HG03175 (cell line): ENCODE results near the gene TAS1R2.
"Not testable (repeated sequence)": the region's sequence is repeated elsewhere in the genome, so short reads cannot be mapped to it uniquely, and the experiment has no call there.

Experiments
- ATAC-seq: cut with Tn5 transposase; IDR thresholded peaks from one replicate; pipeline ENCODE4 v1.9.1; 2021; ENCODE audit warnings: mild to moderate bottlenecking, moderate library complexity; ENCODE audit not compliant: unreplicated experiment

The TAS1R2 gene

DNA sequence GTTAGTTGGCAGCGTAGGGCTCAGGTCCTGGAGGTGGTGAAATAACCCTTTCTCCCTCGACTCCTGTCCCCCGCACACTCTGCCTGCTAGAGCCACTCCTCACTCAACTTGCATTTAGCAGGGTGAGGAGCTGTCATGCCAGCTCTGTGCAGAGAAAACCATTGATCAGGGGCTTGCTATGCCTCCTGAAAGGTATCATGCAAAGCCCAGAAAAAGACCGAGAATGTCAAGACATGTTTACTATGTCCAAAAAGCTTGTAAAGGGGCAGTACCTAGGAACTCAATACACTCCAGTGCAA lies 24.9 kb upstream of the TAS1R2 start:
- ATAC-seq, result no peak

DNA sequence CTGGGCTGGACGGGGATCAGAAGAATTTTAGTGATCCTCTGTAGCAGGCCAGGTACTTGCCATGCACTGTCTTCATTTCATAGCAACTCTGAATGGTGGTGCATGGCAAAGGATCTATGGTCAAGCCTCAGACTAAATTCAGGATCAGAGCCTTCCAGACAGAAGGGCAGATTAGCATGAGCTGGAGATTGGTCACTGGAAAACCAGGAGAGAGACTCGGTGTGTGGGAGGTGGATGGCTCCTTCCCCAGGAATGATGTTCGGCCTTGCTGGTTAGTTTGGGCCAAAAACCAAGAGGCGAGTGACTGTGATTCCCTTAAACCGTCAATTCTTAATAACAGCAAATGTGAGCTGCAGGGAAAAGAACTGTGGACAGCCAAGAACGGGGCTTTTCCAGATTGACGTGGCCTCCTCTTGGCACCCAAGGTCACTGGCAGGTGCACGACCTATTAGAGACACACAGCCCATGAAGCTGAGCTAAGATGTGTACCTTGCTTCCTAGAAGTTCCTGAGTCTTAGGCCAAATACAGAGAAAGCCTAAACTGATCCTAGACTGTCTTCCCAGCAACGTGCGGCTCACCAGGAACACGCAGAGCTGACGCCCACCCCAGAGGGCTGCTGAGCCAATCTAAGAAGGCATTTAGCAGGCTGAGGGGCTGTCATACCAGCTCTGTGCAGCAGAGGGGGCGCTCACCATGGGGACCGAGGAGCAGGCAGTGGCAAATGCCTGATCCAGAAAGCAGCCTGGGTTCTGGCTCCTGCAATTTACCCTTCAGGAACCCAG lies 24.4 kb upstream of the TAS1R2 start:
- ATAC-seq, result no peak

DNA sequence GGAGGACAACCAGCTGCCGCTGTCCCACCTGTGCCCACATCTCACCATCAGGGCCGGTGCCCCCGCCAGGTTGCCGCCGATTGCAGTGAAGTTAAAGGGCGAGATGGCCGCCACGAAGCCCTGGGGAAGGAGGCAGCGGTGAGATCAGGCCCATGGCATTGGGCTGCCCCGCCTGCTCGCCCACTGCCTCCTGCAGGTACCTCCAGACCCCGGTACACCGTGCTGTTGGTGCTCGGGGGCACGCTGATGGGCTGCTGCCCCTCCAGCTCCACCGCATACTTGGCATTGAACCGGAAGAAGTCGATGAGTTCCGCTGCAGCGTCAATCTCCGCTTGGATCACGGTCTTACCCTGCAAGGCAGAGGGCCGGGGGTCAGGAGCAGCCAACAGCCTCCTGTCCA lies 23.6 kb upstream of the TAS1R2 start:
- no peak for ATAC-seq

DNA sequence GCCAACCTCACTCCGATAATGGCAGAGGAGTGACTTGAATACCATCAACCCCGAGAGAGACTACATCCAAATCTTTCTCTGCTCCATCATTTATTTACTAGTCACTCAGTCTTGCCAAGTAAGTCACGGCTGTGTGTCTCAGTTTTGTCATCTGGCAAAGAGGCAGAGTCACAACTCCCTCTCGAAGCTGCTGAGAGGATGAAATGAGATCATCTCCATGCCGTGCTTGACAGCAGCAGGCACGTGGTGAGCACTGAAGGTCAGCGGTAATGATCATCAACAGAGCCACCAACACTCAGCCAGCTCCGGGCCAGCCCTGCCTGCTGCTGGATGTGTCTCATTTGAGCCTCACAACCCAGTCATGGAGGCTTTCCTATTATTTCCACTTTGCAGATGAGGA lies 23.0 kb upstream of the TAS1R2 start:
- ATAC-seq, result no peak

DNA sequence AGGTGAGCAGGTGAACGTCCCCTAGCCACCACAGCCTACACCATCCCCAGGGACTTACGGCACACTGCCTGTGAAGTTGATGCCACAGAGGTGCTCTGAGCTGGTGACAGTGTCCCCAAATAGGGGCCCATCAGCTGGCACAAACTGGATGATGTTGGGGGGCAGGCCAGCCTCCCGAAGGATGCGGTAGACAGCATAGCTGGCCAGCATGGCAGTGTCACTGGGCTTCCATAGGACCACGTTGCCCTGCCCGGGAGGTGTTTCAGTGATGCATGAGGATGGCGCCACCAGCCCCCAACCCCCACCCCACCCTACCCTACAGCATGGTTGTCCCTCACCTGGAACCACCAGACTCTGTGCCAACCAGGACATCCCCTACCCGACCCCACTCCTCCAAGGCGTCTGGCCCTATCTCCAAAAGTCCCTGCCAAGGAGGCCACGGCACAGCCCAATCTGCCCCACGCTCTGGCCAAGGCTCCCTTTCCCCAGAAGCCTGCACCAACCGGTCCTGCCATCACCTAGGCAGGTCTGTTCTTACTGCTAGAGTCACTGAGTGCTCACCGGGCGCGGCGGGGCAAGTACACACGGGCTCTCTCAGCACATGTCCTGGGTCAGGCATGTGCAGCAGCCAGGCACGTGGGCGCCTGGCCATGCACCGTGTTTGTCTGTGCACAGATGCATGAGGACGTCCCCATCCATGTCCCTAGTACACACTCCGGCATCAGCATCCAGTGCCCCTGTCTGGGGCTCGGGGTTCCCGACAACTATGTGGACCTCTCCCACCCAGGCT lies 22.4 kb upstream of the TAS1R2 start:
- ATAC-seq, result no peak

DNA sequence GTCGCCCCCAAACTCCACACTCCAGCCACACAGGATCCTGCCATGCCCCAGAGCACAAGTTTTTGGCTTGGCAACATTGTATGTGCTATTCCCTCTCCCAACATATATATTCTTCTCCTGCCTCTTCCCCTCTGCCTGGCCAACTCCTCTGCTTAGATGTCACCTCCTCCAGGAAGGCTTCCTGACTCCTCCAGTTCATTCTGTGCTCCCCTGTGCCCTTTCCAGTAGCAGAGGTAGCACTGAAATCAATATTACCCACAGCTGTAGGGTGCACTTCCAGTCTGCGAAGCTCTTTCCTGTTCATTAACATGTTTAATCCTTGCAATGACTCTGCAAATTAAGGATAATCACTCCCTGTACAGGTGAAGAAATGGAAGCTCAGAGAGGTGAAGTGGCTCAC lies 21.7 kb upstream of the TAS1R2 start:
- ATAC-seq, result no peak

DNA sequence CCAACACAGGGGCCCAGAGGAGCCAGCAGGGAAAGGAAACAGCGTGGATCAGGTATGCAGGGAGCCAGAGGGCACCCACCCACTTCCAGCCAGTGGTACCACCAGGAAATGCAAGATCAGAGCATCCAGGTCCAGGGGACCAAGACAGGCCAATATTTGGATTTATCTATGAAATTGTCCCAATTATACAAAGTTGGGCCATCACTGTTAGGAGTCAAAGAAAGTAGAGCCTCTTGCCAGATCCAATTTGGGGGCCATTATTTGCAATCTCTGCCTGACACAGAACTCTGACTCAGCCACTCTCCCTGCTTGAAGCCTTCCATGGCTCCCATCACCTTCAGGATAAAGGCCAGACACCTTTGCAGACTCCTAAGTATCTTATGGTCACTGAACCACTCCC lies 21.1 kb upstream of the TAS1R2 start:
- no peak for ATAC-seq

DNA sequence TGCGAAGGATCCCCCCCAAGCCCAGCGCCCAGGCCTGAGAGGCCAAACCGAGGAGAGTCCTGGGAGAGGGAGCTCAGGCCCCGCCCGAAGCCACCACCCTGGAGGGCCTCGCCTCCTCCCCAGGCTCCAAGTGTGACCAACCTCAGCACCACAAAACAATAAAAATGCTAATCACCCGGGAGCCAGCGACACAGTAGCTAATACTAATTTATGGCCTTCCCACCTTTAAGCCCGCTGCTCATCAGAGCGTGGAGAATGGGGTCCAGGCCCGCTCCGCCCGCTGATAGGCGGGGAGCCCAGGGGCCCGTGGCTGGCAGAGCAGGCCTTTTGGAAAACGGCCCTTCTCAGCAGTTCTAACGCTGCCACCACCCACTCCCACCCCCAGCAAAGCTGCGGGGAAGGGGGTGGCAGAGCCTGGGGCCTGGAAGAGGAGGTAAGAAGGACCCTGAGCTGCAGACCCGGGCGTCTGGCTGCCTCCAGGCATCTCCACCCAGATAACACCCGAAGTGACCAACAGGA lies 20.4 kb upstream of the TAS1R2 start:
- ATAC-seq, result no peak

DNA sequence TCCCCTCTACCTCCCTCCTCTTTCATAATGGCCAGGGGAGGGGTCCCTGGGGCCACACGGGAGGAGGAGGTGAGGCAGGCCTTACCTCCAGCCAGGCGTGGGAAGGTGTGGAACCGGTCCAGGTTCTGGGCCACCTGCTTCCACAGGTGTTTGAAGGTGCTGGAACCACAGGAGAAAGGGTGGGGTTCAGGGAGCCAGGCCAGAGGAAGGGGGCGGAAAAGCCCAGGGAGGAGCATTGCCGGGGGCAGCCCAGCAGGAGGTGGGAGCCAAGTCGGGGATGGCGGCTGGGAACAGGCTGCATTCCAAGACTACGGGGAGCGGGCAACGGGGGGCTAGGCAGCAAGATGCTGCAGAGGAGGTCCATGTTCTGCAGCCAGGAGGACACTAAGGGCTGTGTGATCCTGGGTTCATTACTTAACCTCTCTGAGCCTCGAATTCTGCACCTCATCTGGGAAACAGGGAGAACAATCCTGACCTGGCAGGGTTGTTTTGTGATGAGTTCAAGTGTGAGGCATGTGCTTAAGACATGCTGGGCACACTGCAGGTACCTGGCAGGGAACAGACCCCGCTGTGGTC lies 19.8 kb upstream of the TAS1R2 start:
- ATAC-seq, result no peak

DNA sequence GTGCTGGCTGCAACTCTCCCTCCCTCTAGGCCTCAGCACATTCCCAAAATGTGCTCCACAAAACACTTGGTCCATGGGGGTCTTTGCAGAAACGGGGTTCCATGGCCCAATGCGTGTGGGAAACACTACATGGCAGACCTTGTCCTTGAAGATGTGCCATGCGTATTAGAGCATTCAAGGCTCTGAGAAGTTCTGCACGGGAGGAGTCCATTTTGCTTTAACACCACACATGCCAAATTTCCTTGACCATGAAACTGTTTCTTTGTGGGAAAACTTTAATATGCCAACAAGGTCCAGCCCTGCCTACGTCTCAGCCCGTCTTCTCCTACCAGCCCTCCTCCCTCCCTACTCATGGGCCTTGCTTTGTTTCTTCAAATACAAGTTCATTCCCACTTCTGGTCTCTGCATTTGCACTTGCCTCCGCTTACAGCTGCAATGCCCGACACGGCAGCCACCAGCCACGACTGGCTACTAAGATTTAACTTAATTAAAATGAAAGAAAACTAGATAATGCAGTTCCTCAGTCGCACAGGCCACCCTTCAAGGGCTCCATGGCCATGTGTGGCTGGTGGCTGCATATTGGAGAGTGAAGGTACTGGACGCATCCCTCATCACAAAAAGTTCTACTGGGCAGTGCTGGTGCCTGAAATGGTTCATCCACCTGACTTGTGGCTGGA lies 19.2 kb upstream of the TAS1R2 start:
- no peak for ATAC-seq

DNA sequence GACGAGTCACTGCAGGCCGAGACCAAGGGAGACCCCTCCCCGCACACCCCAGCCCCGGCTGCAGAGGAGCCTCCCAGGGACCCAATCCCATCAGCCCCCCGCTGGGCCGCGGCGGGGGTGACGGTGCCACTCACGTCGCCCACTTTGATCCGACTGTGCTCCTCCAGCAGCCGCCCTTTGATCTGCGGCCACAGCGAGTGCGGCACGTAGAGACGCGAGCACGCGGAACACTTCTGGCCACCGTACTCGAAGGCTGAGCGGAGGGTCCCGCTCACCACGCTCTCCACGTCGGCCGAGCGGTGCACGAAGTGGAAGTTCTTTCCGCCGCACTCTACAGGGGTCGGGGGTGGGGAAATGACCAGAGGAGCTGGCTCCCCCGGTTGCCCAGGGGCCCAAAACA lies 17.8 kb upstream of the TAS1R2 start:
- ATAC-seq, result no peak

DNA sequence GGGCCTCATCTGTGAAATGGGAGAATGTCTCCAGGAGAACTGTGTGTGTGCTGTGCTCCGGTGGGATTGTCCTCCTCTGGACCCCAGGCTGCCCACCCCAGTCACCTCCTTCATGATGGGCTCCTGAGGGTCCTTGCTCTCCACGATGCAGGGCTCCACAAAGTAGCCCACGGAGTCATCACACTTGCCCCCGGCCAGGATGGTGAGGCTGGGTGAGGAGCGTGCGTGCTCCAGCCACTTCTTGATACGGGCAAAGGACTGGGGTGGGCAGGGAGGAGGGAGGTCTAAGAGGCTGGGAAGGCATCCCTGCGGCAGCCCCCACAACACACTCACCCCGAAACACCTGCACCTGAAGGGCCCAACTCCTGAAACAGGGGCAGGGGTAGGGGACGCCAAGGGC lies 16.8 kb upstream of the TAS1R2 start:
- ATAC-seq, result no peak

DNA sequence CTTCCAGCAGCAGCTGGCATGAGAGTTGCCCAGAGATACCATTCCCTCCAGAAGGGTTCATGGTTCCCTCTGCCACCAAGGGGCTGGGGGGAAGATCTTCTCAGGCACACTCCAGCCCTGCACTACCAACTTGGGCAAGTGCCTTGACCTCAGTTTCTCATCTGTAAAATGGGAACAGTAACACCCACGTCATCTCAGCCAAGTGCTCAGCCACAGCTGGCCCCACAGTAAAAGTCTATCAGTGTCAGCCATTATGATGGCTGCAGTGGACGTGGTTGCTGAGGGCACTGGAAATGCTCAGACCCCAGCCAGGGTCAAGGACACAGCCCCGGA lies 16.3 kb upstream of the TAS1R2 start:
- no peak for ATAC-seq

DNA sequence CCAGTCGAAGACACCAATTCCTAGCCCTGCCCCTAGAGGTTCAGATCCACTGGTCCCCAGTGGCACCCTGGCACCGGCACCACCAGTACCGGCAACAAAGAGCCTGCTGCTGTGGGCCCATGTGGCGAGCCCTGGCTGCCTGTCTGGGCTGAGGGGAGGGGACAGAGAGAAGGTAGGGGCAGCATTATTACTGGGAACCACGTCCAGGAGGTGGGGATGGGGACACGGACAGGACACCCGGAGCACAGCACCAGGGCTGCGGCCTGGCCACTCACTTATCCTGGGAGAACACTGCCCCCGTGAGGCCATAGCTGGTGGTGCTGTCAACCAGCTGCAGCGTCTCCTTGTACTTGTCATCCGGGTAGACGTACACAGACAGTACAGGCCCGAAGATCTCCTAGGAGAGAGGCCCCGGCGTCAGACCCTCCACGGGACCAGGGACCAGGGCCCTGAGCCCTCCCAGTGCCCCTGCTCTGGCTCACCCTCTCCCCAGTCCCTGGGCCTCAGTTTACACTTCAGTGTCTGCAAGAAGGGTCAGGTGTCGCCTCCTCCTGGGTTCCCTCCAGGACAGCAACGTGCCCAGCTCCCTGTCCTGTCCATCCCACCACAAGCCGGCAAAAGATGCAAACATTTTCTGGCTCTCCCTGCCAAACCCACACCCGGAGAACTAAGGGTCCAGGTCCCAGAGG lies 15.8 kb upstream of the TAS1R2 start:
- ATAC-seq, result no peak

DNA sequence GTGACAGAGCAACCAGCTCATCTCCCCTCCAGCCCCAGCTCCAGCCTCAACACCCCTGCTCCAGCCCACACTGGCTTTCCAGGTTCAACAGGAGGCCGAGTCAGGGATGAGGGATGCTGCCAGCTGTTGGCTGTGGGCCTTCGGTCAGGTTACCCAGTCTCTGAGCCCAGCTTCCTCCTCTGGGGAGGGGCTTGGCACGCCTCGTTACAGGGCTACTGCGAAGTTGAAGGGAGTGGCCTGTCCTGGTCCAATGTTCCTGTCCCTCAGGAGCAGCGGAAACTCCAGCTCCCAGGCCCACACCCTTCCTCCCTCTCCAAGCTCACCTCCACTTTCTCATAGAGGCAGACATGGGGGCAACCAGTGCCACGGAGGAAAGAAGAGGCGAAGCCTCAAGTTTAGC lies 15.1 kb upstream of the TAS1R2 start:
- no peak for ATAC-seq

DNA sequence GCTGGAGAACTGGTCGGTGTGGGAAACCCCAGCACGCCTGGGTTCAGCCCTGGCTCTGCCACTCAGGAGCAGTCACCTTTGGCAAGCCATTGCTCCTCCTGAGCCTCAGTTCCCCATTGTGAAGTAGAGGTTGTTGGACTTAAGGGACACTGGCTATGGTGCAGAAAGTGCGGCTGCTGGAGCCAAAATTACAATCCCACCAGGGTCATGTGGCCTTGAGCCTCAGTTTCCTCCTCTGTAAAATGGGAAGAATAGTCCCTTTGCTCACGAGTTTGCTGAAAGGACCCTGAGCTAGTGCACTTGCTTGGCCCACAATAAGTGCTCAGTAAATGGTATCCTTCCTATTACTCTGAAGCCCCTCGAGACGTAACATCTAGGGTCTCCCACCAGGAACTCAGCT lies 14.6 kb upstream of the TAS1R2 start:
- no peak for ATAC-seq

DNA sequence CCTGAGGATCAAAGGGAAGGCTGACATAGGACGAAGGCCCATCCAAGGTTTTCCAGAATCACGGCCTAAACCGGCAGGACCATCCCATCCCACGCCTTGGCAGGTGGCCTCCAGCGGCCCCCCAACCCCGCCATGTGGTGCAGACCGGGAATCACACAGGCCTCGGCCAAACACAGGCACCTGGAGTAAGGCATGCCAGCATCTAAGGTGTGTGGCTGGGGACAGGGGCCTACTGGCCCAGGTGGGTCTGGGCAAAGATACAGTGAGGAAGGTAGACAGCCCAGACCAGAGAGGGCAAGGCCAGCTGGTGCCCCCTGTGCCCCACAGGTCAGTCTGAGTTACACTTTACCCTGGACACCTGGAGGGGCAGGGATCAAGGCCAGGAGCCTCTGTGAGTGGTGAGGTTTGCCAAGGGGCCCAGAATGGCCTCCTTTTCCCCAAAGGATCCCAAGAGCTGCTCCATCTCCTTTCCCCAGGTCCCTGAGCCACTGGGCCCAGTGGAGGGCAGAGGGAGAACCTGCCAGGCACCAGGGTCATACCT lies 12.7 kb upstream of the TAS1R2 start:
- ATAC-seq, result no peak

DNA sequence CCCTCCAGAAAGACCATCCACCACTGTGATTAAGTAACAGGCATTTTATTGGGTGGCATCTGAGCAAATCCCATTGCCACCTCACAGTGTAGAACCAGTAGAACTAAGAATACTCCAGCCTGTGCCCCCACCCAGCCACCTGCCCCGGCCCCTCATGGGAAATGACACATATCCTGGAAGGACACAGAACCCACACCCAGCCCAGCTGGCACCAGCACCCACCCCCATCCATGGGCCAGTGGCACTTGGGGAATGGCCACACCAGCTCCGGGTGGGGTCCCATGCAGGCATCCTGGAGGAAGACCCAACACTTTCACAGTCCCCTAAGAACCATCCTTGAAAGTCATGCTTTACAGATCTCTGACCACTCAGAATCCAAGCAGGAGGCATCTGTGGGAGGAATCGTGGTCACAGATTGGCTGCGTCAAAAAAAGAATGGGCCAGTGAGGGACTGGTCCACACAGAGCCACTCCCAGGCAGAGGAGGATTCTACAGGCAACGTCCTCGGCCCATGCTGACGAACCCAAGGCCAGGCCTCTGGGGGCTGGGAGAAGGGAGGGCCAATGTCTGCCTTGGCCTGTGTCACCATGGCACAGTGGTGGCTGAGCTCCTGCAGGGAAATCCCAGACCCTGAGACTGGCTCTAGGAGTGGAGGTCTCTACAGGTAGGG lies 12.1 kb upstream of the TAS1R2 start:
- no peak for ATAC-seq

DNA sequence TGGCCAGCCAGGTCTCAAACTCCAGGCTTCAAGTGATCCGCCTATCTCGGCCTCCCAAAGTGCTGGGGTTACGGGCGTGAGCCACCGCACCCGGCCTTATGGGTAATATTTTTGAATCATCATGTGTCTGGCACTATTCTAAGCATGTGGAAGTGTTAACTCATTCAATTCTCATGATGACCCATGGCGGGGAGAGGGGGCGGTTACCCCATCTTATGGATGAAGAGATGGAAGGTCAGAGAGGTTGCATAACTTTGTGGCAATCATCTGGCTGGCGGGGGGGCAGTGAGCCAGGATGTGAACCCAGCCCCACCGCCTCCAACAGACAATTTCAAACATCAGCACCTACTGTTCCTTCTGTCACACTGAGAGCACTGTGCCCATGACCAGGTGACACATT lies 11.5 kb upstream of the TAS1R2 start:
- ATAC-seq, result no peak

DNA sequence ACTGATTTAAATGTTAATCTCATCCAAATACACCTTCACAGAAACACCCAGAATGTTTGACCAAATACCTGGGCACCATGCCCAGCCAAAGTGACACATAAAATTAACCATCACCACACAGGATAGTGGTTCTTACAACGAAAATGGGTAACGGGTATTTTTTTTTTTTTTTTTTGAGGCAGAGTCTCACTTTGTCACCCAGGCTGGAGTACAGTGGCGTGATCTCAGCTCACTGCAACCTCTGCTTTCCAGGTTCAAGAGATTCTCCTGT lies 11.1 kb upstream of the TAS1R2 start:
- ATAC-seq, result not testable (repeated sequence)
